PFSK-1 (cell line): ENCODE results near the gene CUX1.

Experiments
- FOXP2 ChIP-seq: optimal IDR thresholded peaks from 2 replicates; pipeline ENCODE3; 2011; ENCODE audit warnings: borderline replicate concordance, control low read depth, inconsistent platforms; ENCODE audit not compliant: insufficient read depth; ENCODE audit errors: extremely low read length, extremely low read depth
- POLR2AphosphoS5 ChIP-seq: IDR thresholded peaks from 2 replicates; pipeline ENCODE4 v1.6.1; 2012; ENCODE audit warnings: low read depth, mild to moderate bottlenecking, control low read depth, low read length, moderate library complexity
- REST ChIP-seq, 2 experiments: IDR thresholded peaks; 2 replicates each; pipeline versions ENCODE4 v1.6.1 to v1.8.0; 2011 to 2012; ENCODE audit warnings: low read depth in 2 of 2, low read length in 2 of 2, control low read depth in 1 of 2, inconsistent platforms in 1 of 2, mild to moderate bottlenecking in 1 of 2, moderate library complexity in 1 of 2; ENCODE audit not compliant: insufficient read depth in 1 of 2
- SIN3A ChIP-seq: IDR thresholded peaks from 2 replicates; pipeline ENCODE4 v1.6.1; 2012; ENCODE audit warnings: mild to moderate bottlenecking, low read length, moderate library complexity, borderline replicate concordance; ENCODE audit not compliant: insufficient read depth
- TAF1 ChIP-seq: IDR thresholded peaks from 2 replicates; pipeline ENCODE4 v1.6.1; 2012; ENCODE audit warnings: low read length, control low read depth, borderline replicate concordance; ENCODE audit not compliant: insufficient read depth

- TF ChIP-seq REST (IDR thresholded peaks at IDR 0.05; ENCODE audit: insufficient read depth in 1 of 2, low read depth in 2 of 2, low read length in 2 of 2) (no peak), POLR2AphosphoS5 (no peak), FOXP2 (no peak), TAF1 (no peak), SIN3A (no peak)
Observed at GRCh38 chr7:102054158-102054557, 236.7 kb downstream of the CUX1 start.
